Stimulated activated naive CD4-positive, alpha-beta T cell (primary cell): ENCODE results near the gene MTX1.
"Not testable (repeated sequence)": the region's sequence is repeated elsewhere in the genome, so short reads cannot be mapped to it uniquely, and the experiment has no call there.

Experiments used
- DNase-seq, 6 experiments: peaks; one replicate each; lab custom pipeline; 2025; lab: John Stamatoyannopoulos, UW

Gene MTX1

GRCh38 chr1:155208541-155209311, at the start of gene MTX1:
Gene MTX1, plus strand, starts transcription at chr1:155208695. Its CDS starts 110 bp downstream, at chr1:155208805.
- peak; percentile 76 to 90 (median 84) for DNase-seq

GRCh38 chr1:155158991-155159390, 49.5 kb upstream of the MTX1 start:
- no peak for DNase-seq

GRCh38 chr1:155160128-155160527, 48.4 kb upstream of the MTX1 start:
- no peak for DNase-seq

- DNase-seq = not testable (repeated sequence)
Observed at GRCh38 chr1:155162631-155163030, 45.9 kb upstream of the MTX1 start.

GRCh38 chr1:155163785-155164184, 44.7 kb upstream of the MTX1 start:
- not testable (repeated sequence) for DNase-seq

GRCh38 chr1:155164625-155165024, 43.9 kb upstream of the MTX1 start:
- not testable (repeated sequence) for DNase-seq

- DNase-seq = no peak
Observed at GRCh38 chr1:155166051-155166470, 42.4 kb upstream of the MTX1 start.

GRCh38 chr1:155166471-155167165, 41.9 kb upstream of the MTX1 start:
- DNase-seq = no peak

GRCh38 chr1:155167166-155168104, 41.1 kb upstream of the MTX1 start:
- peak; percentile 62 to 88 (median 78) for DNase-seq

- not testable (repeated sequence) for DNase-seq
Observed at GRCh38 chr1:155168105-155168445, 40.4 kb upstream of the MTX1 start.

- DNase-seq = no peak
Observed at GRCh38 chr1:155168456-155169210, 39.9 kb upstream of the MTX1 start.

GRCh38 chr1:155169541-155169940, 39.0 kb upstream of the MTX1 start:
- no peak for DNase-seq

- DNase-seq = no peak
Observed at GRCh38 chr1:155170101-155170785, 38.3 kb upstream of the MTX1 start.

- DNase-seq = no peak
Observed at GRCh38 chr1:155170806-155171205, 37.7 kb upstream of the MTX1 start.

GRCh38 chr1:155171836-155172731, 36.4 kb upstream of the MTX1 start:
- no peak for DNase-seq

GRCh38 chr1:155172732-155173477, 35.6 kb upstream of the MTX1 start, which contains the start of gene KRTCAP2:
Gene KRTCAP2, minus strand, starts transcription at chr1:155173304. Its CDS starts 80 bp downstream, at chr1:155173224.
- DNase-seq = peak; percentile 86 to 94 (median 91)

GRCh38 chr1:155173478-155174323, 34.8 kb upstream of the MTX1 start, which contains the start of gene TRIM46:
Gene TRIM46, plus strand, starts transcription at chr1:155173849. Its CDS starts 118 bp downstream, at chr1:155173967.
- DNase-seq = peak in 5 of 6 experiments; percentile 42 to 59 (median 47)
